ENCODE results near the gene PAXX. TPM values are rescaled to one million over a fixed set of nuclear protein-coding genes. Genes with fewer than 3 reads are reported as not detected.

The PAXX gene
- total RNA-seq, 4 donors from 2014 or later: 52.3 to 92.4 (median 63.0) TPM

GRCh38 chr9:136947955-136948510 lies 44.2 kb upstream of the PAXX start:
- TF ChIP-seq CTCF (IDR thresholded peaks at IDR 0.05) (peak in 4 of 6 experiments; percentile 33 to 48 (median 42)), POLR2A (IDR thresholded peaks at IDR 0.05) (no peak)
- Histone ChIP-seq H3K9me3 (no peaks in the 10 kb centered on the region), H3K27ac (peak overlapping the region in 2 of 4 donors; percentile 66 to 94), H3K36me3 (peaks cover 0 to 2% (median 0%) of the 10 kb centered on the region in 3 donors), H3K4me3 (no peak overlapping the region), H3K27me3 (no peaks in the 10 kb centered on the region), H3K4me1 (peaks cover 0 to 34% (median 11%) of the 10 kb centered on the region in 4 donors)
- DNase-seq: peak in 2 of 3 donors; percentile 36 to 75

- peak in 1 of 3 donors; percentile 57 for DNase-seq
- Histone ChIP-seq H3K4me3 (peak overlapping the region; percentile 61 to 81 (median 68)), H3K9me3 (no peaks in the 10 kb centered on the region), H3K4me1 (peaks cover 0 to 27% (median 4%) of the 10 kb centered on the region in 4 donors), H3K36me3 (no peaks in the 10 kb centered on the region), H3K27ac (peak overlapping the region; percentile 88 to 96 (median 95)), H3K27me3 (no peaks in the 10 kb centered on the region)
- TF ChIP-seq POLR2A (IDR thresholded peaks at IDR 0.05): no peak
- TF ChIP-seq CTCF (IDR thresholded peaks at IDR 0.05): no peak
Measured at GRCh38 chr9:136949239-136949816, 42.9 kb upstream of the PAXX start.

- Histone ChIP-seq H3K27me3 (no peaks in the 10 kb centered on the region), H3K9me3 (no peaks in the 10 kb centered on the region), H3K4me1 (peaks cover 0 to 24% (median 4%) of the 10 kb centered on the region in 4 donors), H3K36me3 (no peaks in the 10 kb centered on the region), H3K27ac (peak overlapping the region; percentile 88 to 96 (median 95)), H3K4me3 (peak overlapping the region; percentile 61 to 81 (median 68))
- peak; percentile 98 to 99 (median 99) for DNase-seq
- TF ChIP-seq POLR2A (IDR thresholded peaks at IDR 0.05) (peak; percentile 83 to 93), CTCF (IDR thresholded peaks at IDR 0.05) (peak; percentile 21 to 52 (median 39))
Measured at GRCh38 chr9:136949817-136950655, 42.2 kb upstream of the PAXX start.

- TF ChIP-seq POLR2A (IDR thresholded peaks at IDR 0.05) (no peak), CTCF (IDR thresholded peaks at IDR 0.05) (no peak)
- peaks cover 0 to 24% (median 4%) of the 10 kb centered on the region in 4 donors for H3K4me1 ChIP-seq
- no peaks in the 10 kb centered on the region for H3K9me3 ChIP-seq
- H3K4me3 ChIP-seq: peak overlapping the region; percentile 61 to 81 (median 68)
- DNase-seq: no peak
- H3K27me3 ChIP-seq: no peaks in the 10 kb centered on the region
- no peaks in the 10 kb centered on the region for H3K36me3 ChIP-seq
- peak overlapping the region; percentile 88 to 96 (median 95) for H3K27ac ChIP-seq
Measured at GRCh38 chr9:136950656-136951276, 41.5 kb upstream of the PAXX start.

GRCh38 chr9:136951541-136952320 lies 40.5 kb upstream of the PAXX start, which contains the start of gene LCN12:
TSS of gene LCN12 (plus strand) at chr9:136952273. CDS start at chr9:136952328, 55 bp downstream.
- H3K9me3 ChIP-seq: no peaks in the 10 kb centered on the region
- H3K27ac ChIP-seq: no peak within 1 kb of the TSS
- TF ChIP-seq CTCF (IDR thresholded peaks at IDR 0.05): no peak
- no peak for TF ChIP-seq POLR2A (IDR thresholded peaks at IDR 0.05)
- no peak within 1 kb of the TSS for H3K4me3 ChIP-seq
- DNase-seq: no peak
- H3K36me3 ChIP-seq: no peaks in the 10 kb centered on the region
- H3K27me3 ChIP-seq: no peaks in the 10 kb centered on the region
- peaks cover 0 to 24% (median 4%) of the 10 kb centered on the region in 4 donors for H3K4me1 ChIP-seq

Data from Peyer's patch (tissue), 4 donors.